Measurements from ENCODE around the gene G2E3. TPM values are rescaled to one million over a fixed set of nuclear protein-coding genes. Genes with fewer than 3 reads are reported as not detected.
"Not testable (repeated sequence)": the region's sequence is repeated elsewhere in the genome, so short reads cannot be mapped to it uniquely, and the experiment has no call there.

The G2E3 gene
- total RNA-seq, 3 donors from 2014 or later, result 14.9 to 16.3 (median 15.1) TPM

DNA sequence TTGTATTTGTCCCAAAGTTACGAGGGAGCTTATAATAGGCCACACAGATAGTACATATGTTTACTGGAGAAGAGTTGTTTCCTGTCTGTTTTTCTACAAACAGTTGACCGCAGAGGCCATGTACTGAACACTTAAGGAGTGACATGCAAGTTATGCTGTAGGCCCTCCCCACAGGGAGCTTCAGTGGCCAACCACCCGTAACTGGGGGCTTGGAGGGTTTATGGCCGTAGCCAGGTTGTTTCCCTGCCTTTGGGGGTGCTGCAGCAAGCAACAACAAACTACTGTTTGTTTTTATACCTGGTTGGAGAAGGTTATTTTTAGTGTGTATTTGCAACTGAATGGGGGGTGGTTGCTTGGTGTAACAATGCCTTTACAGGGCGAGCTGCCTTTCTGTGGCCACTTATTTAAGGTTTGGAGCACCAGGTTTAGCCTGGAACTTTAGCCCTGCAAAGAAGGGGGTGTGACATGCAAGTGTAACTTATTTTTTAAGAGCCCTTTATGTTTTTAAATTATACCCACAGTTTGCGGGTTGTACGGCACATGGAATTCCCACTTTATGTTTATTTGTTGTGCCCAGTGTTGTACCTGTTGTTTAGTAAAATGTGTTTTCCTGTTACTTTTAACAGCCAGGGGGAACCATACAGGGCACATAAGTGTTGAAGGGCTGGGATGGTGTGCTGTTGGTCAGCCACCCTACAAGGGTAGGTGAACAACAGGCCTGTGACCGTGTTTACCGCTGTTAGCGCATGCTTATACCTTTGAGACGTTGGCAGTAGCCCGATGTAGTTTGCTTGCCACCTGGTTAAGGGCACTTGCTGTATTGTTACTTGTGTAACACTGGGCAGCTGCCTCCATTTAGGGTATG, 29.9 kb upstream of the G2E3 start:
- intact Hi-C loops (cut with DNase I, micrococcal nuclease), result loop anchor here in 1 of 2 donors (10.0 kb wide), 1 partner anchor 154 kb away; no protein-coding TSS in a partner anchor
- DNase-seq, result no peak
- Histone ChIP-seq H3K4me3 (no peak overlapping the region), H3K4me1 (ENCODE audit: low read depth) (peaks cover 5% of the 10 kb centered on the region), H3K9me3 (no peaks in the 10 kb centered on the region), H3K36me3 (ENCODE audit: low read depth) (no peaks in the 10 kb centered on the region)
- TF ChIP-seq, protein P1, sequence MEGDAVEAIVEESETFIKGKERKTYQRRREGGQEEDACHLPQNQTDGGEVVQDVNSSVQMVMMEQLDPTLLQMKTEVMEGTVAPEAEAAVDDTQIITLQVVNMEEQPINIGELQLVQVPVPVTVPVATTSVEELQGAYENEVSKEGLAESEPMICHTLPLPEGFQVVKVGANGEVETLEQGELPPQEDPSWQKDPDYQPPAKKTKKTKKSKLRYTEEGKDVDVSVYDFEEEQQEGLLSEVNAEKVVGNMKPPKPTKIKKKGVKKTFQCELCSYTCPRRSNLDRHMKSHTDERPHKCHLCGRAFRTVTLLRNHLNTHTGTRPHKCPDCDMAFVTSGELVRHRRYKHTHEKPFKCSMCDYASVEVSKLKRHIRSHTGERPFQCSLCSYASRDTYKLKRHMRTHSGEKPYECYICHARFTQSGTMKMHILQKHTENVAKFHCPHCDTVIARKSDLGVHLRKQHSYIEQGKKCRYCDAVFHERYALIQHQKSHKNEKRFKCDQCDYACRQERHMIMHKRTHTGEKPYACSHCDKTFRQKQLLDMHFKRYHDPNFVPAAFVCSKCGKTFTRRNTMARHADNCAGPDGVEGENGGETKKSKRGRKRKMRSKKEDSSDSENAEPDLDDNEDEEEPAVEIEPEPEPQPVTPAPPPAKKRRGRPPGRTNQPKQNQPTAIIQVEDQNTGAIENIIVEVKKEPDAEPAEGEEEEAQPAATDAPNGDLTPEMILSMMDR (IDR thresholded peaks at IDR 0.05), result no peak
- ATAC-seq, result no peak

DNA sequence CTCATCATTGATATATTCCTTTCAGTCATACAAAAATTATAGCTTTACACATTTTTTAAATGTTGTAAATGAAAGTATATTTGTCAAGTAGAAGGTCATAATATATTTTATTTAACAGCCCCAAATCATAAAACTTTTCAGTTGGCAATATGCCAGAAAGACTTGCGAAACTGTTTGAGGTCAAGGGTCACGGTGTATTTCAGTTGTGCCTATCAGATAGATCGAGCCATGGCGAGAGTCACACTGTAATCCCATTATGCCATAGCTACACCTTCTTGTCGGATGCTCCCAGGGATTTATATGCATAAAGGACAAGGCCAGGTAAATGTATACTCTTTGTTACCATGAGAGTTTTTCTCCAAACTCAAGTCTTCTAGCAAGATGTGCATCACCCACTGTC, 26.7 kb upstream of the G2E3 start:
- peaks cover 5% of the 10 kb centered on the region for H3K4me1 ChIP-seq (ENCODE audit: low read depth)
- ATAC-seq (peak; percentile 62), DNase-seq (peak in 1 of 3 donors; percentile 21)
- no peaks in the 10 kb centered on the region for H3K36me3 ChIP-seq (ENCODE audit: low read depth)
- no peaks in the 10 kb centered on the region for H3K9me3 ChIP-seq
- intact Hi-C loops (cut with DNase I, micrococcal nuclease), result no loop called here
- TF ChIP-seq, protein P1 (IDR thresholded peaks at IDR 0.05), result no peak
- H3K4me3 ChIP-seq, result no peak overlapping the region

DNA sequence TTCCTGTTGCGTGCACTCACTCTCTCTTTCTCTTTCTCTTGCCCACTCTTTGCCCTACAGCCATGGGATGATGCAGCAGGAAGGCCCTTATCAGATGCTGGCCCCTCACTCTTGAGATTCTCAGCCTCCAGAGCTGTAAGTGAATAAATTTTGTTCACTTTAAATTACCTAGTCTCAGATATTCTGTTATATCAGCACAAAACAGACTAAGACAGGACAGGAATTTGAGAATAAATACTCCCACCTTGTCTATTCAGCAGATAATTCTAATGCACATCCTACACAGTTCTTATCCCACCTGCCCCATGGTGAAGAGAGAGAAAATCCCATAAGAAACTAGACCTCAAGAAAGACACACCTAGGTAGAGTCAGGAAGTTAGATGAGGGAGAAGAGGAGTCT, 25.8 kb upstream of the G2E3 start:
- TF ChIP-seq, protein P1 (IDR thresholded peaks at IDR 0.05), result no peak
- DNase-seq (no peak), ATAC-seq (no peak)
- Histone ChIP-seq H3K4me1 (ENCODE audit: low read depth) (peaks cover 5% of the 10 kb centered on the region), H3K4me3 (no peak overlapping the region), H3K9me3 (no peaks in the 10 kb centered on the region), H3K36me3 (ENCODE audit: low read depth) (no peaks in the 10 kb centered on the region)
- intact Hi-C loops (cut with DNase I, micrococcal nuclease), result no loop called here

DNA sequence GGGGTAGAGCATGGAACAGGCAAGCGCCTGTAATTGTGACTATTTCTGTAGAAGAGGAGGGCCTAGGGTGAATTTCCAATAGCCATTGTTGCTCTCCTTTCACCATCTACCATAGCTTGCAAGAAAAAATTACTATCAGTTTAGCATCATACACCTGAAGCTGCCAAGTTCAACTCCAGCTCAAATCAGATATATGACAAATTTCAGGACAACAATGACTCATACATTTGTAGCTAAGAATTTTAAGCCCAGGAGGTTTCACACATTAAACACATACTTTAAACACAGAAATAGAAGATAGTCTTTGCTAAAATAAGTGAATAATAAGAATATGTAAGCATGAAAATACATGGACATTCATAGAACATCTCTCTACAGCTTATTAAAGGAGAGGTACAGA, 17.6 kb upstream of the G2E3 start:
- H3K9me3 ChIP-seq, result no peaks in the 10 kb centered on the region
- no peak for DNase-seq
- intact Hi-C loops (cut with DNase I, micrococcal nuclease), result no loop called here
- H3K4me3 ChIP-seq, result no peak overlapping the region
- no peaks in the 10 kb centered on the region for H3K4me1 ChIP-seq (ENCODE audit: low read depth)
- TF ChIP-seq, protein P1 (IDR thresholded peaks at IDR 0.05), result no peak
- no peak for ATAC-seq
- H3K36me3 ChIP-seq (ENCODE audit: low read depth), result no peaks in the 10 kb centered on the region

DNA sequence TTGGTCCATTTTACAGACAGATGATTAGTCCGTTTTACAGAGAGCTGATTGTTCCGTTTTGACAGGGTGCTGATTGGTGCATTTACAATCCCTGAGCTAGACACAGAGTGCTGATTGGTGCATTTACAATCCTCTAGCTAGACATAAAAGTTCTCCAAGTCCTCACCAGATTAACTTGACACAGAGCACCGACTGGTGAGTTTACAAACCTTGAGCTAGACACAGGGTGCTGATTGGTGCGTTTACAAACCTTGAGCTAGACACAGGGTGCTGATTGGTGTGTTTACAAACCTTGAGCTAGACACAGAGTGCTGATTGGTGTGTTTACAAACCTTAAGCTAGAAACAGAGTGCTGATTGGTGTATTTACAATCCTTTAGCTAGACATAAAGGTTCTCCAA, 12.2 kb upstream of the G2E3 start:
- ATAC-seq; intact Hi-C loops (cut with DNase I, micrococcal nuclease); H3K4me3 ChIP-seq; H3K4me1 ChIP-seq (ENCODE audit: low read depth); H3K36me3 ChIP-seq (ENCODE audit: low read depth); H3K9me3 ChIP-seq; DNase-seq: not testable (repeated sequence)

DNA sequence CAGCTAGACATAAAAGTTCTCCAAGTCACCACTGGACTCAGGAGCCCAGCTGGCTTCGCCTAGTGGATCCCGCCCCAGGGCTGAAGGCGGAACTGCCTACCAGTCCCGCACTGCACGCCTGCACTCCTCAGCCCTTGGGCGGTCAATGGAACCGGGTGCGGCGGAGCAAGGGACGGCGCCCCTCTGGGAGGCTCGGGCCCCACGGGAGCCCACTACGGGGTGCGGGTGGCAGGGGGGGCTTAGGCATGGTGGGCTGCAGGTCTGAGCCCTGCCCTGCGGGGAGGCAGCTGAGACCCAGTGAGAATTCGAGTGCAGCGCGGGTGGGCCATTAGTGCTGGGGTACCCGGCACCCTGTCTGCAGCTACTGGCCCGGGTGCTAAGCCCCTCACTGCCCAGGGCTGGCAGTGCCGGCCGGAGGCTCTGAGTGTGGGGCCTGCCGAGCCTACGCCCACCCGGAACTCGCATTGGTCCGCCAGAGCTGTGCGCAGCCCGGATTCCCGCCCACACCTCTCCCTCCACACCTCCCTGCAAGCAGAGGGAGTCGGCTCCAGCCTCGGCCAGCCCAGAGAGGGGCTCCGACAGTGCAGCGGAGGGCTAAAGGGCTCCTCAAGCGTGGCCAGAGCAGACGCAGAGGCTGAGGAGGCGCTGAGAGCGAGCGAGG, 11.4 kb upstream of the G2E3 start:
- no peaks in the 10 kb centered on the region for H3K36me3 ChIP-seq (ENCODE audit: low read depth)
- TF ChIP-seq, protein P1 (IDR thresholded peaks at IDR 0.05), result no peak
- intact Hi-C loops (cut with DNase I, micrococcal nuclease), result no loop called here

More for the DNA sequence above, 11.4 kb upstream of the G2E3 start:
- ATAC-seq, result no peak
- H3K4me3 ChIP-seq, result no peak overlapping the region
- no peak for DNase-seq
- no peaks in the 10 kb centered on the region for H3K4me1 ChIP-seq (ENCODE audit: low read depth)
- no peaks in the 10 kb centered on the region for H3K9me3 ChIP-seq

Data from mucosa of descending colon (tissue), 3 donors.